H1 (cell line): ENCODE results near the gene SURF4. TPM values are rescaled to one million over a fixed set of nuclear protein-coding genes. Genes with fewer than 3 reads are reported as not detected.

ENCODE experiments used
- BRCA1 ChIP-seq: IDR thresholded peaks from 2 replicates; pipeline ENCODE4 v1.6.1; 2012; ENCODE audit warnings: low read depth, low read length, improper control_type of control experiment
- EGR1 ChIP-seq: IDR thresholded peaks from 2 replicates; pipeline ENCODE4 v1.6.1; 2011; ENCODE audit warnings: low read depth, low read length, borderline replicate concordance
- KDM5A ChIP-seq: fragments of 200-600 bp; IDR thresholded peaks from 2 replicates; pipeline ENCODE4 v1.7.1; 2012; ENCODE audit warnings: mild to moderate bottlenecking, low read length, inconsistent platforms, mixed read lengths
- RXRA ChIP-seq: IDR thresholded peaks from 2 replicates; pipeline ENCODE4 v1.6.1; 2011; ENCODE audit warnings: low read depth, mild to moderate bottlenecking, low read length, moderate library complexity; ENCODE audit not compliant: insufficient read depth
- SIN3A ChIP-seq, 2 experiments: IDR thresholded peaks in 1 of 2; conservative IDR thresholded peaks in 1 of 2; 2 replicates each; pipeline ENCODE4 v1.6.1; 2011 to 2012; ENCODE audit warnings: low read length in 2 of 2, improper control_type of control experiment in 1 of 2, low read depth in 1 of 2, mild to moderate bottlenecking in 1 of 2
- SUZ12 ChIP-seq: fragments of 200-600 bp; sonication (generic); IDR thresholded peaks from 2 replicates; pipeline ENCODE4 v1.6.1; 2012; ENCODE audit warnings: mild to moderate bottlenecking, inconsistent platforms, low read length, moderate library complexity, mixed read lengths
- polyA plus RNA-seq, 7 experiments: library from polyadenylated mRNA; depleted of rRNA in 3 of 7; stranded (reverse) in 5 of 7; unstranded in 2 of 7; fragments of >200 nt in 5 of 7; fragments of 200-250 nt in 2 of 7; gene quantifications; 1 replicate in 5 of 7; 2 replicates in 1 of 7; 4 replicates in 1 of 7; pipeline versions ENCODE4 v1.2.1 to v1.2.3, GENCODE V29; 2011 to 2013; ENCODE audit warnings: missing spikeins in 2 of 7, mixed read lengths in 2 of 7
- total RNA-seq: library from RNA; stranded (reverse); fragmentation: NEBNext Ultra II Directional; extraction: Animal tissue kit (Norgen Biotek cat#: 25700); gene quantifications from 2 replicates; pipeline ENCODE4 v1.2.1, GENCODE V29; 2021

The SURF4 gene
- total and polyA plus RNA-seq, 2 of the 8 experiments (the other 6 are each of a cell fraction or from before 2014, with no cell fraction given): 176 to 182 TPM

DNA sequence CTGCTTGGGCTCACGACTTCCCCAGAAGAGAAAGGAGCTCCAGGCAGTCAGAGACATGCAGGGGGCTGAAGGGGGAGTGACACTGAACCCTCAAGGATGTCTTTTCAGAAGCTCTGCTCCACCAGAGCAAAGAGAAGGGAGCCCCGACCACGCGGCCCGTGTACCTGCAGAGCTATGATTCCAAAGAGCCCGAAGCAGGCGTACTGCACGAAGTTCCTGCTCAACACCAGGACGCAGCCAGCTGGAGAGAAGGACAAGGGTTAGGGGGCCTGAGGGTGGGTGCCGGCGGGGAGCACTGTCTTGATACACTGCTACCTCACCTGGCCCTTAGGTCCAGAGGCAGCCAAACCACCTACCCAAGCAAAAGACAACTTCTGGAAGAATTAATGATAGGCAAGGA is 9.4 kb downstream of the SURF4 start (continued):
- TF ChIP-seq BRCA1 (no peak), SUZ12 (no peak), SIN3A (conservative IDR thresholded peaks at IDR 0.05 in 1 of 2, IDR thresholded peaks at IDR 0.05 in 1 of 2; ENCODE audit: low read depth in 1 of 2, low read length in 2 of 2) (no peak), KDM5A (no peak), EGR1 (no peak), RXRA (no peak)
